Esophagus (tissue), 2 donors: ENCODE results near the gene TMEM132D. TPM values are rescaled to one million over a fixed set of nuclear protein-coding genes. Genes with fewer than 3 reads are reported as not detected.

Source experiments
- H3K27ac ChIP-seq, 2 donors: one replicate each; pipeline ENCODE4 v1.5.1; 2013; ENCODE audit warnings: low read depth in 2 of 2, mild to moderate bottlenecking in 2 of 2, inconsistent platforms in 1 of 2, low read length in 1 of 2, moderate library complexity in 1 of 2
- H3K27me3 ChIP-seq, 2 donors: one replicate each; pipeline ENCODE4 v1.6.1; 2013; ENCODE audit warnings: low read length in 2 of 2, control low read depth in 1 of 2, mild to moderate bottlenecking in 1 of 2; ENCODE audit not compliant: insufficient read depth in 2 of 2, control insufficient read depth in 1 of 2
- H3K36me3 ChIP-seq, 2 donors: one replicate each; pipeline ENCODE4 v1.6.1; 2013; ENCODE audit warnings: low read length in 1 of 2; ENCODE audit not compliant: control insufficient read depth in 2 of 2, insufficient read depth in 2 of 2
- H3K4me1 ChIP-seq, 2 donors: one replicate each; pipeline ENCODE4 v1.6.1; 2013; ENCODE audit warnings: low read length in 1 of 2; ENCODE audit not compliant: control insufficient read depth in 2 of 2, insufficient read depth in 2 of 2
- H3K4me3 ChIP-seq, 2 donors: one replicate each; pipeline ENCODE4 v1.5.1; 2013; ENCODE audit warnings: low read length in 2 of 2, mild to moderate bottlenecking in 2 of 2, low read depth in 1 of 2, moderate library complexity in 1 of 2
- H3K9me3 ChIP-seq, 2 donors: one replicate each; pipeline ENCODE4 v1.6.1; 2013; ENCODE audit warnings: mild to moderate bottlenecking in 2 of 2, low read depth in 1 of 2, low read length in 1 of 2, moderate library complexity in 1 of 2; ENCODE audit not compliant: control insufficient read depth in 2 of 2, insufficient read depth in 1 of 2
- WGBS, 2 donors: extraction: QIAGEN DNeasy Blood & Tissue Kit; methylation state at CpG; one replicate each; pipeline ENCODE4 v1.1.7; 2013; 5-methylcytosine and 5-hydroxymethylcytosine counted together
- polyA plus RNA-seq, 2 donors: library from polyadenylated mRNA; stranded (reverse); fragments of 200-250 nt; gene quantifications; one replicate each; pipeline ENCODE4 v1.2.3, GENCODE V29; 2013
- donor health status: healthy with polysubstance abuse.
- donor health status: Bipolar disorder and iron deficiency.

TMEM132D gene
- polyA plus RNA-seq, 2 donors, result not detected

DNA sequence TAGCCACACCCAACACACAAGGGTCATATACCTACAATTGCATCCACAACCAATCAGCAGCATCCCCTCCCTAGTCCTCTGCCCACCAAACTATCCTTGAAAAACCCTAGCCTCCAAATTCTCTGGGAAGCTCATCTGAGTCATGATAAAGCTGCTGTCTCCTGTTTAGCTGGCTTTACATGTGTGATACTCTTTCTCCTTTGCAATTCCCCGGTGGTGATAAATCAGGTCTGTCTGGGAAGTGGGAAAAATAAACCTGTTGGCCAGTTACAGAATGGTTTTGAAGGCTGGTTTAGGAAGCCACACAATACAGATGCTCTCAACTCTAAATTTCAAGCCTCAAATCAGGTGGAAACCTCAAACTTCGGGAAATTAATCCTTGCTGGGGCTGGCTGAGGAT is 41.9 kb downstream of the TMEM132D start:
- no peak overlapping the region for H3K4me3 ChIP-seq
- no peaks in the 10 kb centered on the region for H3K4me1 ChIP-seq
- no peaks in the 10 kb centered on the region for H3K36me3 ChIP-seq
- H3K27ac ChIP-seq, result no peak overlapping the region
- H3K9me3 ChIP-seq, result peaks cover 6% of the 10 kb centered on the region in 2 donors
- WGBS, 2 donors, result 48 to 58% methylated on average over 2 of the region's 2 CpGs
- no peaks in the 10 kb centered on the region for H3K27me3 ChIP-seq

GRCh38 chr12:129854591-129854990 is 49.2 kb downstream of the TMEM132D start:
- Histone ChIP-seq H3K4me1 (no peaks in the 10 kb centered on the region), H3K9me3 (peaks cover 2 to 6% of the 10 kb centered on the region in 2 donors), H3K4me3 (no peak overlapping the region), H3K27ac (no peak overlapping the region), H3K27me3 (no peaks in the 10 kb centered on the region), H3K36me3 (no peaks in the 10 kb centered on the region)
- WGBS, 2 donors, result 63 to 65% methylated on average over 6 of the region's 6 CpGs

DNA sequence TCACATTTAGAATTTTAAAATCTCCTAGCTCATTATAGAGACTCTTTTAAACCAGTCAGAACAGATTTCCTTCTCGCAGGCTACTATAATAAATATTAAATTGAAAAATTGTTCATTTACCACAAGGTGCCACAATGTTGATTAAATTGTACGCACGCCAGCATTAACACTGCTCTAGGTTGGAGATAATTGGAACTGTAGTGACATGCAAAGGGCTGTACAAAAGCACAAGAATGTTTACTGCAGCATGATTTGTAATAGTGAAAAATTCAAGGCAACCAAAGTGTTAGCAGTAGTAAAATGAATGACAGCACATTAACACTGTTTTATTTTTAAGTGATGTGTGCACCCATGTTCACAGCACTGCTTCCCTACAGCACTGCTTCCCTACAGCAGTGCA is 52.5 kb downstream of the TMEM132D start:
- Histone ChIP-seq H3K36me3 (no peaks in the 10 kb centered on the region), H3K4me1 (no peaks in the 10 kb centered on the region), H3K27ac (no peak overlapping the region), H3K4me3 (no peak overlapping the region), H3K27me3 (no peaks in the 10 kb centered on the region), H3K9me3 (peaks cover 2 to 4% of the 10 kb centered on the region in 2 donors)
- WGBS, 2 donors, result 77 to 86% methylated on average over 3 of the region's 3 CpGs

DNA sequence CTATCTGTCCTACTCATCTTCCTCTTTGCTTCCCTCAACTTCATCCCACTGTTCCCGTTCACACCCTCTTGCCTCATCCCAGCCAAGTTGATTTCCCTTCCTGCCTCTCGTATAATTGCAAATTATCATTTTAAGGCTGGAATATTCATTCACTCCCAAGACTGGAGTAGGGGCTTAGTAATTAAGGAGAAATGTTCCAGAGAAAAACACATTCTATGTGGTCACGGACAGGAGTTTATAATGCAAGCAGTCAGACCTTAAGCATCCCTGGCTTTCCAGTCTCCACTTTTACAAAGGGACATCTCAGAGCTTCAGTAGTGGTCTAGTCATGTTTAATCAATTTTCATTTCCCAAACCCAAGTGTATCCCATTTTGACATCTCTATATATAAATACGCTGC is 54.9 kb downstream of the TMEM132D start:
- Histone ChIP-seq H3K27me3 (no peaks in the 10 kb centered on the region), H3K36me3 (no peaks in the 10 kb centered on the region), H3K9me3 (peaks cover under 1 to 4% of the 10 kb centered on the region in 2 donors), H3K4me3 (no peak overlapping the region), H3K27ac (no peak overlapping the region), H3K4me1 (no peaks in the 10 kb centered on the region)
- 78 to 81% methylated on average over 4 of the region's 4 CpGs for WGBS, 2 donors

- no peaks in the 10 kb centered on the region for H3K36me3 ChIP-seq
- H3K9me3 ChIP-seq, result no peaks in the 10 kb centered on the region
- no peak overlapping the region for H3K4me3 ChIP-seq
- H3K4me1 ChIP-seq, result no peaks in the 10 kb centered on the region
- H3K27ac ChIP-seq, result no peak overlapping the region
- H3K27me3 ChIP-seq, result no peaks in the 10 kb centered on the region
- 19 to 30% methylated on average over 1 of the region's 1 CpG for WGBS, 2 donors
Observed at GRCh38 chr12:129847063-129847462, 56.8 kb downstream of the TMEM132D start.

DNA sequence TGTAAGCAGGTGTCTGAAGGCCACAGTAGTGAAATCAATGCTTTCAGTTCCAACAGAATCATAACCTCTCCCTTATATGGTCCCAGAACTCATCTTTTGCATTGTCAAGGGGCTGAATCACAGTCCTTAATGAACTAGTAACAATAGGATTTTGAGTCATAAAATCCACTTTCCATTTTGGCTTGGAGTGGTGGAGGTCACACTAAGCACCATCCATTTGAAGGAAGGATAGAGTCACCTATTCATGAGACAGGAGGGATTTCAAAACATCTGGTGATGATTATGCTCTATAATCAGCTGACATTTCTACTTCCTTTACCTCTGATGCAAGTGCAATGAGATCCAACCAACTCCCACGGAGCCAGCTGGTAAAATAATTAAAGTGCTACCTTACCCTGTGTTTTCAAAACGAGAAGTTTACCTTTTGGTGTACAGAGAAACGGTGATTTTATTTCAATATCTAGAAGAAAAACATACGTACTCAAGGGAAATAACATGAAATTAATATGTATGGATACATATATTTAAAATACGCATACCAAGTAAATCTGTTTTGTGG is 59.1 kb downstream of the TMEM132D start:
- H3K4me1 ChIP-seq, result no peaks in the 10 kb centered on the region
- no peaks in the 10 kb centered on the region for H3K9me3 ChIP-seq
- H3K27me3 ChIP-seq, result no peaks in the 10 kb centered on the region
- no peak overlapping the region for H3K4me3 ChIP-seq
- H3K27ac ChIP-seq, result no peak overlapping the region
- no peaks in the 10 kb centered on the region for H3K36me3 ChIP-seq
- WGBS, 2 donors, result 75 to 78% methylated on average over 5 of the region's 5 CpGs

DNA sequence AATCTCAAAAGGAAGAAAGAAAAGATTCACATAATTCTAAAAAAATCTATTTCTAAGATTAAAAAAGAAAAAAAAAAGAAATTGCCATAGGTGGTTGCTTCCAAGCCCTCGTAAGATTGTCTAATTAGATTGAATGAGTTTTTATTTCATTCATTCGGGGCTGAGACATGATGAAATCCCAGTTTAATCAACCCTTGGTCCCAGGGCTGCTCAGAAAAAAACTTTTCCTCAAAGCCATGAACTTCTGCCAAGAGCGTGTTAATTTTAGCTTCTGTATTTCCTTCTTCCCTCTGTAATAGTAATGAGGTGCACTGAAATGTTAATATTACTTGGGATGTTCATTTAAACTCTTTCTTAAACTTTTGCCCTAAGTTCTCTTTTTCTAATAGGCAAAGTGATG is 62.6 kb downstream of the TMEM132D start:
- Histone ChIP-seq H3K36me3 (no peaks in the 10 kb centered on the region), H3K4me3 (no peak overlapping the region), H3K9me3 (no peaks in the 10 kb centered on the region), H3K27ac (no peak overlapping the region), H3K27me3 (no peaks in the 10 kb centered on the region), H3K4me1 (no peaks in the 10 kb centered on the region)
- WGBS, 2 donors, result 57 to 62% methylated on average over 3 of the region's 3 CpGs

- H3K4me1 ChIP-seq, result no peaks in the 10 kb centered on the region
- WGBS, 2 donors, result 77 to 79% methylated on average over 21 of the region's 21 CpGs
- H3K9me3 ChIP-seq, result no peaks in the 10 kb centered on the region
- H3K27me3 ChIP-seq, result no peaks in the 10 kb centered on the region
- no peaks in the 10 kb centered on the region for H3K36me3 ChIP-seq
- no peak overlapping the region for H3K4me3 ChIP-seq
- H3K27ac ChIP-seq, result no peak overlapping the region
Observed at GRCh38 chr12:129840145-129840884, 63.5 kb downstream of the TMEM132D start.

- no peaks in the 10 kb centered on the region for H3K4me1 ChIP-seq
- H3K9me3 ChIP-seq, result no peaks in the 10 kb centered on the region
- 88 to 91% methylated on average over 10 of the region's 10 CpGs for WGBS, 2 donors
- H3K27me3 ChIP-seq, result no peaks in the 10 kb centered on the region
- H3K36me3 ChIP-seq, result no peaks in the 10 kb centered on the region
- H3K4me3 ChIP-seq, result no peak overlapping the region
- no peak overlapping the region for H3K27ac ChIP-seq
Observed at GRCh38 chr12:129839679-129840078, 64.1 kb downstream of the TMEM132D start.

DNA sequence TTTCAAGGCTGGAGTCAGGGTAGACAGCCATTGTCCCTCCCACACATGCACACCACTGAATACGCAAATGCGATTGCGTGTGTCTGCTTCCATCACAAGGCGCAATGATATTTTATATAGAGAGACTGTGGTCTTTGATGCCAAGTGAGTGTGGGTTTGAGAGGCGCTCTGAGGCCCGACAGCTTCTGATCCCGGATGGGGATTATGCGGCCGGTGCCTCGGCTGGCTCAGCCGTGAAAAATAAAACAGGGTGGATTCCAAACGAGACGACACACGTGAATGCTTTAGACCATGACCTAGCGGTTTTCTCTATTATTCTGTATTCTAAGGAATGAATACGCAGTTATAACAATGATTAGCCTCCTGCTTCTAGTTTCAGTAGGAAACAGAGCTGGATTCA is 72.5 kb downstream of the TMEM132D start:
- H3K27me3 ChIP-seq, result no peaks in the 10 kb centered on the region
- H3K4me3 ChIP-seq, result no peak overlapping the region
- no peak overlapping the region for H3K27ac ChIP-seq
- no peaks in the 10 kb centered on the region for H3K36me3 ChIP-seq
- 70 to 72% methylated on average over 16 of the region's 16 CpGs for WGBS, 2 donors
- H3K4me1 ChIP-seq, result no peaks in the 10 kb centered on the region
- peaks cover 7 to 8% of the 10 kb centered on the region in 2 donors for H3K9me3 ChIP-seq
